Upper lobe of right lung (tissue), 1 donor: ENCODE measurements around the gene PDYN. TPM values are rescaled to one million over a fixed set of nuclear protein-coding genes. Genes with fewer than 3 reads are reported as not detected.

Experiments used
- total RNA-seq: library from RNA; stranded (reverse); fragmentation: NEBNext Ultra II Directional; extraction: Animal tissue kit (Norgen Biotek cat#: 25700); gene quantifications from one replicate; pipeline ENCODE4 v1.2.1, GENCODE V29; 2021
- donor health status: DM: no; HTN: yes; CAD: no; lungs with severe emphysema.

The PDYN gene
- total RNA-seq, 1 donor from 2014 or later = not detected

Other genes with a start within 250 kb of the PDYN start
- 93.8 TPM for gene SIRPA, start 98.7 kb downstream of the PDYN start, total RNA-seq
- gene STK35, start 107.8 kb upstream of the PDYN start, total RNA-seq = 13.0 TPM